ENCODE results near the gene ARHGAP19. TPM values are rescaled to one million over a fixed set of nuclear protein-coding genes. Genes with fewer than 3 reads are reported as not detected.

ARHGAP19 gene
- total RNA-seq, 2 donors from 2014 or later: 44.6 to 46.4 TPM

GRCh38 chr10:97174276-97174775 lies 118.1 kb downstream of the ARHGAP19 start:
- Mint-ChIP-seq H3K4me3 (no peak overlapping the region), H3K36me3 (ENCODE audit: low read depth) (no peaks in the 10 kb centered on the region), H3K27ac (no peak overlapping the region), H3K9me3 (no peaks in the 10 kb centered on the region), H3K4me1 (no peaks in the 10 kb centered on the region), H3K27me3 (peaks cover 12% of the 10 kb centered on the region)
- ATAC-seq (replicated peaks): no peak

GRCh38 chr10:97173036-97173435 lies 119.4 kb downstream of the ARHGAP19 start:
- Mint-ChIP-seq H3K4me3 (no peak overlapping the region), H3K27ac (no peak overlapping the region), H3K4me1 (no peaks in the 10 kb centered on the region), H3K36me3 (ENCODE audit: low read depth) (no peaks in the 10 kb centered on the region), H3K9me3 (no peaks in the 10 kb centered on the region), H3K27me3 (peaks cover 8% of the 10 kb centered on the region)
- no peak for ATAC-seq (replicated peaks)

Other genes with a start within 250 kb of the ARHGAP19 start
- 1 to 10 TPM in 1 of 2 donors, under 1 TPM in 1; 0.56 to 2.0 TPM for gene SLIT1, start 106.7 kb downstream of the ARHGAP19 start, total RNA-seq
- 1 to 10 TPM; 1.5 to 3.7 TPM for gene FRAT1, start 26.6 kb upstream of the ARHGAP19 start, total RNA-seq
- 1 to 10 TPM; 4.7 to 9.7 TPM for gene FRAT2, start 42.1 kb upstream of the ARHGAP19 start, total RNA-seq
- 10 to 100 TPM; 29.6 to 61.9 TPM for gene RRP12, start 108.7 kb upstream of the ARHGAP19 start, total RNA-seq
- gene PGAM1, start 133.6 kb upstream of the ARHGAP19 start, total RNA-seq: 1,000 to 10,000 TPM; 1,094 to 1,221 TPM
- 10 to 100 TPM; 49.7 to 54.2 TPM for gene EXOSC1, start 153.4 kb upstream of the ARHGAP19 start, total RNA-seq
- gene ZDHHC16, start 153.5 kb upstream of the ARHGAP19 start, total RNA-seq: 10 to 100 TPM; 49.2 to 65.8 TPM
- gene MMS19, start 205.8 kb upstream of the ARHGAP19 start, total RNA-seq: 10 to 100 TPM; 89.3 to 90.5 TPM
- 1 to 10 TPM; 1.7 to 2.1 TPM for gene UBTD1, start 206.3 kb upstream of the ARHGAP19 start, total RNA-seq